DOHH2 (cell line): ENCODE data around the gene LHFPL6.

Experiments
- EZH2phosphoT487 ChIP-seq: fragments of 200-600 bp; sonication (generic); IDR thresholded peaks from 2 replicates; pipeline ENCODE4 v1.6.1; 2017; ENCODE audit warnings: borderline replicate concordance, mild to moderate bottlenecking, antibody characterized with exemption, low read length, moderate library complexity, mixed read lengths
- TF ChIP-seq, protein P1 (sequence below): fragments of 200-600 bp; sonication (generic); IDR thresholded peaks from one replicate; pipeline ENCODE4 v1.5.1; 2014; ENCODE audit warnings: antibody characterized with exemption, mild to moderate bottlenecking, low read depth, low read length; ENCODE audit not compliant: poor library complexity, severe bottlenecking

- TF ChIP-seq, protein P1, sequence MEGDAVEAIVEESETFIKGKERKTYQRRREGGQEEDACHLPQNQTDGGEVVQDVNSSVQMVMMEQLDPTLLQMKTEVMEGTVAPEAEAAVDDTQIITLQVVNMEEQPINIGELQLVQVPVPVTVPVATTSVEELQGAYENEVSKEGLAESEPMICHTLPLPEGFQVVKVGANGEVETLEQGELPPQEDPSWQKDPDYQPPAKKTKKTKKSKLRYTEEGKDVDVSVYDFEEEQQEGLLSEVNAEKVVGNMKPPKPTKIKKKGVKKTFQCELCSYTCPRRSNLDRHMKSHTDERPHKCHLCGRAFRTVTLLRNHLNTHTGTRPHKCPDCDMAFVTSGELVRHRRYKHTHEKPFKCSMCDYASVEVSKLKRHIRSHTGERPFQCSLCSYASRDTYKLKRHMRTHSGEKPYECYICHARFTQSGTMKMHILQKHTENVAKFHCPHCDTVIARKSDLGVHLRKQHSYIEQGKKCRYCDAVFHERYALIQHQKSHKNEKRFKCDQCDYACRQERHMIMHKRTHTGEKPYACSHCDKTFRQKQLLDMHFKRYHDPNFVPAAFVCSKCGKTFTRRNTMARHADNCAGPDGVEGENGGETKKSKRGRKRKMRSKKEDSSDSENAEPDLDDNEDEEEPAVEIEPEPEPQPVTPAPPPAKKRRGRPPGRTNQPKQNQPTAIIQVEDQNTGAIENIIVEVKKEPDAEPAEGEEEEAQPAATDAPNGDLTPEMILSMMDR = no peak
- no peak for TF ChIP-seq EZH2phosphoT487
These were observed 152.8 kb downstream of the LHFPL6 start for GRCh38 chr13:39450176-39450575.
